HCT116 (cell line): ENCODE measurements around the gene FLT4. TPM values are rescaled to one million over a fixed set of nuclear protein-coding genes. Genes with fewer than 3 reads are reported as not detected.

ENCODE experiments used
- ATAC-seq: fragments of 200-7000 bp; cut with Tn5 transposase; 2 replicates; pipeline ENCODE4 v1.9.1; 2020; ENCODE audit warnings: mild to moderate bottlenecking, moderate library complexity
- BruUV-seq: library from RNA; stranded (reverse); fragments of 400-500 nt; replicated peaks from 2 replicates; lab custom pipeline; 2021; lab: Mats Ljungman, UMichigan
- CTCF ChIA-PET: fragments of 300-600 bp; sonication (Branson Sonifier 250); formaldehyde crosslinking; loops from one replicate; lab custom pipeline; 2021; ENCODE audit warnings: antibody characterized with exemption; lab: Charles Lee
- POLR2A ChIA-PET: fragments of 300-600, 350-600 bp; sonication (Branson Sonifier 250); formaldehyde crosslinking; loops from one replicate; lab custom pipeline; 2021; ENCODE audit warnings: antibody characterized with exemption; lab: Charles Lee
- RAD21 ChIA-PET, 2 experiments: fragments of 300-600 bp; sonication (Branson Sonifier 250); formaldehyde crosslinking; loops; one replicate each; lab custom pipeline; 2023; ENCODE audit warnings: low total read pairs in 2 of 2; ENCODE audit not compliant: uncharacterized antibody in 2 of 2, unreplicated experiment in 2 of 2, low non-redundant PET in 1 of 2; lab: Charles Lee
- DNase-seq: peaks from one replicate; pipeline ENCODE4 v3.0.0-alpha.2; 2010; ENCODE audit warnings: low read depth, low spot score
- H2AFZ ChIP-seq: fragments of 200-600 bp; shearing (Covaris generic), sonication (generic); 2 replicates; pipeline ENCODE4 v1.6.1; 2017; ENCODE audit warnings: low read depth, mixed run types, mixed read lengths, antibody characterized with exemption, low read length; ENCODE audit not compliant: poor library complexity, severe bottlenecking
- H3K27ac ChIP-seq: 2 replicates; pipeline ENCODE4 v1.5.1; 2012; ENCODE audit warnings: low read depth, low read length
- H3K27me3 ChIP-seq: fragments of 200-600 bp; sonication (generic); 2 replicates; pipeline ENCODE4 v1.6.1; 2016; ENCODE audit warnings: mixed run types, low read length, mixed read lengths; ENCODE audit not compliant: insufficient read depth
- H3K36me3 ChIP-seq, 2 experiments: fragments of 200-500 bp in 1 of 2; fragments of 200-600 bp in 1 of 2; sonication (Bioruptor generic) in 1 of 2; sonication (generic) in 1 of 2; 2 replicates each; pipeline versions ENCODE4 v1.5.1 to v1.6.1; 2014 to 2016; ENCODE audit warnings: low read length in 2 of 2, inconsistent platforms in 1 of 2, mixed read lengths in 1 of 2, mixed run types in 1 of 2; ENCODE audit not compliant: insufficient read depth in 2 of 2, control insufficient read depth in 1 of 2
- H3K4me1 ChIP-seq, 2 experiments: fragments of 200-600 bp in 1 of 2; sonication (generic) in 1 of 2; 2 replicates each; pipeline versions ENCODE4 v1.5.1 to v1.6.1; 2012 to 2017; ENCODE audit warnings: low read length in 2 of 2, inconsistent platforms in 1 of 2, mild to moderate bottlenecking in 1 of 2, mixed read lengths in 1 of 2, mixed run types in 1 of 2, moderate library complexity in 1 of 2; ENCODE audit not compliant: insufficient read depth in 2 of 2, control insufficient read depth in 1 of 2
- H3K4me2 ChIP-seq: fragments of 200-600 bp; sonication (generic); 2 replicates; pipeline ENCODE4 v1.6.1; 2017; ENCODE audit warnings: mixed run types, low read length, mixed read lengths
- H3K4me3 ChIP-seq, 2 experiments: fragments of 200-600 bp in 1 of 2; sonication (generic) in 1 of 2; replicated peaks in 1 of 2; 2 replicates each; pipeline ENCODE4 v1.5.1; 2011 to 2016; ENCODE audit warnings: low read length in 2 of 2, control low read depth in 1 of 2, low read depth in 1 of 2, mild to moderate bottlenecking in 1 of 2, mixed read lengths in 1 of 2, mixed run types in 1 of 2
- H3K79me2 ChIP-seq: fragments of 200-600 bp; sonication (generic); 2 replicates; pipeline ENCODE4 v1.6.1; 2017; ENCODE audit warnings: mild to moderate bottlenecking, mixed run types, low read length, moderate library complexity, mixed read lengths; ENCODE audit not compliant: insufficient read depth
- H3K9ac ChIP-seq: fragments of 200-600 bp; sonication (generic); 2 replicates; pipeline ENCODE4 v1.6.1; 2016; ENCODE audit warnings: low read length, mixed read lengths
- H3K9me2 ChIP-seq: fragments of 200-600 bp; sonication (generic), shearing (Covaris generic); 2 replicates; pipeline ENCODE4 v1.6.1; 2017; ENCODE audit warnings: mixed run types, mild to moderate bottlenecking, moderate library complexity; ENCODE audit not compliant: insufficient read depth
- H3K9me3 ChIP-seq, 2 experiments: fragments of 200-500 bp in 1 of 2; fragments of 200-600 bp in 1 of 2; sonication (Bioruptor generic) in 1 of 2; sonication (generic) in 1 of 2; 2 replicates each; pipeline ENCODE4 v1.6.1; 2014 to 2017; ENCODE audit warnings: low read length in 2 of 2, mixed read lengths in 2 of 2, inconsistent platforms in 1 of 2, low read depth in 1 of 2, mild to moderate bottlenecking in 1 of 2, mixed run types in 1 of 2, moderate library complexity in 1 of 2; ENCODE audit not compliant: control insufficient read depth in 1 of 2, insufficient read depth in 1 of 2
- H4K20me1 ChIP-seq: fragments of 200-600 bp; sonication (generic), shearing (Covaris generic); 2 replicates; pipeline ENCODE4 v1.6.1; 2017; ENCODE audit warnings: mixed run types, mild to moderate bottlenecking, moderate library complexity; ENCODE audit not compliant: insufficient read depth
- CEBPB ChIP-seq: IDR thresholded peaks from 2 replicates; pipeline ENCODE4 v1.6.1; 2012; ENCODE audit warnings: low read depth
- EGR1 ChIP-seq: IDR thresholded peaks from 2 replicates; pipeline ENCODE4 v1.6.1; 2012; ENCODE audit warnings: low read depth
- ELF1 ChIP-seq: IDR thresholded peaks from 2 replicates; pipeline ENCODE4 v1.6.1; 2012; ENCODE audit warnings: low read depth, borderline replicate concordance
- EZH2 ChIP-seq: fragments of 200-600 bp; sonication (generic); IDR thresholded peaks from 2 replicates; pipeline ENCODE4 v1.6.1; 2017; ENCODE audit warnings: antibody characterized with exemption, mixed run types
- EZH2phosphoT487 ChIP-seq: fragments of 200-600 bp; IDR thresholded peaks from 2 replicates; pipeline ENCODE4 v1.6.1; 2018; ENCODE audit warnings: antibody characterized with exemption, borderline replicate concordance
- JUND ChIP-seq: IDR thresholded peaks from 2 replicates; pipeline ENCODE4 v1.6.1; 2012
- POLR2A ChIP-seq: IDR thresholded peaks from 2 replicates; pipeline ENCODE4 v1.7.0; 2011; ENCODE audit warnings: borderline replicate concordance; ENCODE audit not compliant: insufficient read depth, insufficient read length; ENCODE audit errors: extremely low read depth
- POLR2AphosphoS5 ChIP-seq: IDR thresholded peaks from 2 replicates; pipeline ENCODE4 v1.6.1; 2011; ENCODE audit warnings: mild to moderate bottlenecking, low read depth, low read length, moderate library complexity
- RAD21 ChIP-seq: IDR thresholded peaks from 2 replicates; pipeline ENCODE4 v1.6.1; 2012; ENCODE audit warnings: low read depth, mild to moderate bottlenecking
- SIN3A ChIP-seq: IDR thresholded peaks from 2 replicates; pipeline ENCODE4 v1.6.1; 2012; ENCODE audit warnings: low read depth
- TCF7L2 ChIP-seq: IDR thresholded peaks from 2 replicates; pipeline ENCODE4 v1.7.0; 2011; ENCODE audit warnings: borderline replicate concordance, inconsistent platforms; ENCODE audit not compliant: insufficient read depth, insufficient read length; ENCODE audit errors: extremely low read depth
- YY1 ChIP-seq: IDR thresholded peaks from 2 replicates; pipeline ENCODE4 v1.6.1; 2011; ENCODE audit warnings: low read length, low read depth, moderate library complexity, mild to moderate bottlenecking; ENCODE audit not compliant: insufficient replicate concordance; ENCODE audit errors: extremely low read depth
- ZFX ChIP-seq: fragments of 450-650 bp; IDR thresholded peaks from 2 replicates; pipeline ENCODE4 v1.6.1; 2017
- ZNF274 ChIP-seq: fragments of 200-500 bp; sonication (Bioruptor generic); IDR thresholded peaks from 2 replicates; pipeline ENCODE4 v1.6.1; 2014; ENCODE audit warnings: mild to moderate bottlenecking, low read depth, low read length, inconsistent platforms
- intact Hi-C: fragments of 100-400 bp; cut with micrococcal nuclease; formaldehyde crosslinking; loops from 2 replicates; pipeline ENCODE4 v1.10.0; 2022
- total RNA-seq: library from RNA; stranded (reverse); gene quantifications from one replicate; pipeline ENCODE4 v1.2.1, GENCODE V29; 2021; ENCODE audit not compliant: unreplicated experiment
- TF ChIP-seq, protein P1 (sequence below): IDR thresholded peaks from 2 replicates; pipeline ENCODE4 v1.6.1; 2011; ENCODE audit warnings: mild to moderate bottlenecking, low read length, moderate library complexity; ENCODE audit not compliant: insufficient replicate concordance; ENCODE audit errors: extremely low read depth
- TF ChIP-seq, protein P2 (sequence below): IDR thresholded peaks from 2 replicates; pipeline ENCODE4 v1.6.1; 2012
- TF ChIP-seq, protein P3 (sequence below): IDR thresholded peaks from 2 replicates; pipeline ENCODE4 v1.6.1; 2012; ENCODE audit warnings: low read depth

The FLT4 gene
- total RNA-seq, 1 experiment from 2014 or later: 0.17 TPM

DNA sequence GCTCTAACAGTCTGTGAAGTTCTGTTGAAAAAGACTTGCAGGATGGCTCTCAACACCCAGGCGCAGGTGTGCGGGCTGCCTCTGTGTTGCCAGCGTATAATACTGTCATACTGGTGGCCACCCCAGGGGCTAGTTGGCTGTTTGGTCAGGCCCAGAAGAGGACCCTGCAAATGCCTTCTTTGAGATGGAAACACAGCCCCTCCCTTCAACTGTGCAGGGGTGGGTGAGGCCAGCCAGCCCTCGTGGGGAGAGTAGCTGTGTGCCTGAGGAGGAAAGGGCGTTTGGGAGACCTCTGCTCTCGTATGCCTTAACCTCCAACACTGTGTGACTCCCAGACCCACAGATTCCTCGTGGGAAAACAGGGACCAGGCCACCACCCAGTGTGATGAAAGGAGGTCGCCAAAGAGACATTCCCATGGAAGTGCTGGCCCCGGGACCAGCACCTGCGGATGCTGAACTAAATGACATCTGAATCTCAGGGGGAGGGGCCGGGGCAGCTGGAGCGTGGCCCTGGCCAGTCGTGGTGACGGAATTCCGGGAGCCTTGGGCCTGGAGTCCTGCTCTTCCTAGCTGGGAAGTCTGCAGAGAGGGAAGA, 46.8 kb downstream of the FLT4 start:
- POLR2A ChIA-PET: no interaction called here
- BruUV-seq: no TSS peak
- Histone ChIP-seq H3K36me3 (no peaks in the 10 kb centered on the region), H3K27ac (no peak overlapping the region), H3K27me3 (no peaks in the 10 kb centered on the region), H3K4me3 (no peak overlapping the region), H3K9ac (no peak overlapping the region), H3K9me2 (no peaks in the 10 kb centered on the region), H2AFZ (no peak overlapping the region), H4K20me1 (no peaks in the 10 kb centered on the region), H3K4me1 (0 out of 4 replicates have a peak, but pooled peaks cover 0 to 3% of the 10 kb centered on the region in 2 experiments), H3K9me3 (no peaks in the 10 kb centered on the region), H3K4me2 (no peak overlapping the region), H3K79me2 (no peaks in the 10 kb centered on the region)
- RAD21 ChIA-PET: no interaction called here
- intact Hi-C loops: no loop called here
- TF ChIP-seq ELF1: no peak
- TF ChIP-seq, protein P1, sequence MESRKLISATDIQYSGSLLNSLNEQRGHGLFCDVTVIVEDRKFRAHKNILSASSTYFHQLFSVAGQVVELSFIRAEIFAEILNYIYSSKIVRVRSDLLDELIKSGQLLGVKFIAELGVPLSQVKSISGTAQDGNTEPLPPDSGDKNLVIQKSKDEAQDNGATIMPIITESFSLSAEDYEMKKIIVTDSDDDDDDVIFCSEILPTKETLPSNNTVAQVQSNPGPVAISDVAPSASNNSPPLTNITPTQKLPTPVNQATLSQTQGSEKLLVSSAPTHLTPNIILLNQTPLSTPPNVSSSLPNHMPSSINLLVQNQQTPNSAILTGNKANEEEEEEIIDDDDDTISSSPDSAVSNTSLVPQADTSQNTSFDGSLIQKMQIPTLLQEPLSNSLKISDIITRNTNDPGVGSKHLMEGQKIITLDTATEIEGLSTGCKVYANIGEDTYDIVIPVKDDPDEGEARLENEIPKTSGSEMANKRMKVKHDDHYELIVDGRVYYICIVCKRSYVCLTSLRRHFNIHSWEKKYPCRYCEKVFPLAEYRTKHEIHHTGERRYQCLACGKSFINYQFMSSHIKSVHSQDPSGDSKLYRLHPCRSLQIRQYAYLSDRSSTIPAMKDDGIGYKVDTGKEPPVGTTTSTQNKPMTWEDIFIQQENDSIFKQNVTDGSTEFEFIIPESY: no peak
- TF ChIP-seq, protein P2, sequence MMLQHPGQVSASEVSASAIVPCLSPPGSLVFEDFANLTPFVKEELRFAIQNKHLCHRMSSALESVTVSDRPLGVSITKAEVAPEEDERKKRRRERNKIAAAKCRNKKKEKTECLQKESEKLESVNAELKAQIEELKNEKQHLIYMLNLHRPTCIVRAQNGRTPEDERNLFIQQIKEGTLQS: no peak
- TF ChIP-seq EGR1: no peak
- TF ChIP-seq EZH2phosphoT487: no peak
- TF ChIP-seq JUND: no peak
- TF ChIP-seq SIN3A: no peak
- TF ChIP-seq ZNF274: no peak
- TF ChIP-seq, protein P3, sequence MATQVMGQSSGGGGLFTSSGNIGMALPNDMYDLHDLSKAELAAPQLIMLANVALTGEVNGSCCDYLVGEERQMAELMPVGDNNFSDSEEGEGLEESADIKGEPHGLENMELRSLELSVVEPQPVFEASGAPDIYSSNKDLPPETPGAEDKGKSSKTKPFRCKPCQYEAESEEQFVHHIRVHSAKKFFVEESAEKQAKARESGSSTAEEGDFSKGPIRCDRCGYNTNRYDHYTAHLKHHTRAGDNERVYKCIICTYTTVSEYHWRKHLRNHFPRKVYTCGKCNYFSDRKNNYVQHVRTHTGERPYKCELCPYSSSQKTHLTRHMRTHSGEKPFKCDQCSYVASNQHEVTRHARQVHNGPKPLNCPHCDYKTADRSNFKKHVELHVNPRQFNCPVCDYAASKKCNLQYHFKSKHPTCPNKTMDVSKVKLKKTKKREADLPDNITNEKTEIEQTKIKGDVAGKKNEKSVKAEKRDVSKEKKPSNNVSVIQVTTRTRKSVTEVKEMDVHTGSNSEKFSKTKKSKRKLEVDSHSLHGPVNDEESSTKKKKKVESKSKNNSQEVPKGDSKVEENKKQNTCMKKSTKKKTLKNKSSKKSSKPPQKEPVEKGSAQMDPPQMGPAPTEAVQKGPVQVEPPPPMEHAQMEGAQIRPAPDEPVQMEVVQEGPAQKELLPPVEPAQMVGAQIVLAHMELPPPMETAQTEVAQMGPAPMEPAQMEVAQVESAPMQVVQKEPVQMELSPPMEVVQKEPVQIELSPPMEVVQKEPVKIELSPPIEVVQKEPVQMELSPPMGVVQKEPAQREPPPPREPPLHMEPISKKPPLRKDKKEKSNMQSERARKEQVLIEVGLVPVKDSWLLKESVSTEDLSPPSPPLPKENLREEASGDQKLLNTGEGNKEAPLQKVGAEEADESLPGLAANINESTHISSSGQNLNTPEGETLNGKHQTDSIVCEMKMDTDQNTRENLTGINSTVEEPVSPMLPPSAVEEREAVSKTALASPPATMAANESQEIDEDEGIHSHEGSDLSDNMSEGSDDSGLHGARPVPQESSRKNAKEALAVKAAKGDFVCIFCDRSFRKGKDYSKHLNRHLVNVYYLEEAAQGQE: no peak
- TF ChIP-seq YY1: no peak
- no peak for TF ChIP-seq EZH2
- TF ChIP-seq TCF7L2: no peak
- no peak for TF ChIP-seq ZFX
- no peak for TF ChIP-seq RAD21
- no peak for TF ChIP-seq POLR2AphosphoS5
- no peak for TF ChIP-seq CEBPB
- TF ChIP-seq POLR2A: no peak
- CTCF ChIA-PET: no interaction called here
- ATAC-seq: no peak
- DNase-seq: no peak
